ENCODE measurements around the gene GNB5.

The GNB5 gene

DNA sequence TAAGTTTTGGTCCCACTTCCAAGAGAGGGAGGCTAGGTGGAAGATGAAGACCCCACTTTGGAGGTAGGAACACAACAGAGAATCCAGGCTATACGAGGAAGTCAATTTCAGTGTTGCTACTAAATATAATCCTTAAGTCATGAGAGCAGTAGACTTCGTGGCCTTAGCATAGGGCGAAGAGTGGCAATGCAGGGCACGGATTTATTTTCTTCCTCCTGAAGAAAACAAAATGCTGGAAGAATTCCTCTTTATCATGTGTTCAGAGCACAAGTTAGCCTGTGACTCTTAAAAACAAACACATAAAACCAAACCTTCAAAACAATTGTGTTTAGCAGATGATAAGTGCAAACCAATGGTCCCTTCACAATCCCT is 98.0 kb downstream of the GNB5 start:
- no peak for TF ChIP-seq EZH2phosphoT487 (IDR thresholded peaks at IDR 0.05; ENCODE audit: borderline replicate concordance, low read length)
- TF ChIP-seq CTCF (IDR thresholded peaks at IDR 0.05; ENCODE audit: low read depth, low read length, poor library complexity, severe bottlenecking), result no peak
- no peak overlapping the region for H3K27ac ChIP-seq (ENCODE audit: low read depth, low read length)
- no peak overlapping the region for H3K4me3 ChIP-seq (ENCODE audit: low read length)

GRCh38 chr15:52090193-52090592 is 101.0 kb downstream of the GNB5 start:
- no peak for TF ChIP-seq CTCF (IDR thresholded peaks at IDR 0.05; ENCODE audit: low read depth, low read length, poor library complexity, severe bottlenecking)
- TF ChIP-seq EZH2phosphoT487 (IDR thresholded peaks at IDR 0.05; ENCODE audit: borderline replicate concordance, low read length), result no peak
- peaks cover 15% of the 10 kb centered on the region for H3K9me3 ChIP-seq (ENCODE audit: control insufficient read depth, insufficient read depth, low read length)
- H3K79me2 ChIP-seq (ENCODE audit: control insufficient read depth, low read length), result no peaks in the 10 kb centered on the region
- H3K27ac ChIP-seq (ENCODE audit: low read depth, low read length), result no peak overlapping the region
- no peaks in the 10 kb centered on the region for H3K36me3 ChIP-seq (ENCODE audit: control insufficient read depth, low read length)
- H4K20me1 ChIP-seq (ENCODE audit: control insufficient read depth, insufficient read depth, low read depth, low read length), result no peaks in the 10 kb centered on the region
- H3K9me2 ChIP-seq (replicated peaks; ENCODE audit: control insufficient read depth, low read length), result no peaks in the 10 kb centered on the region
- no peak overlapping the region for H3K4me2 ChIP-seq (ENCODE audit: low read length)
- no peak overlapping the region for H3K4me3 ChIP-seq (ENCODE audit: low read length)
- H3K4me1 ChIP-seq (ENCODE audit: control insufficient read depth, low read length), result no peaks in the 10 kb centered on the region
- no peaks in the 10 kb centered on the region for H3F3A ChIP-seq (ENCODE audit: control insufficient read depth, insufficient read depth)
- H3K27me3 ChIP-seq (ENCODE audit: control insufficient read depth, low read length), result peaks cover 5% of the 10 kb centered on the region; the same call in 1 of the 2 replicates

More for the DNA sequence above, 98.0 kb downstream of the GNB5 start:
- H3K36me3 ChIP-seq (ENCODE audit: control insufficient read depth, low read length), result no peaks in the 10 kb centered on the region
- no peak overlapping the region for H3K4me2 ChIP-seq (ENCODE audit: low read length)
- no peaks in the 10 kb centered on the region for H3F3A ChIP-seq (ENCODE audit: control insufficient read depth, insufficient read depth)
- no peaks in the 10 kb centered on the region for H4K20me1 ChIP-seq (ENCODE audit: control insufficient read depth, insufficient read depth, low read depth, low read length)
- peaks cover 10% of the 10 kb centered on the region; the same call in 1 of the 2 replicates for H3K27me3 ChIP-seq (ENCODE audit: control insufficient read depth, low read length)
- H3K79me2 ChIP-seq (ENCODE audit: control insufficient read depth, low read length), result no peaks in the 10 kb centered on the region
- no peaks in the 10 kb centered on the region for H3K9me2 ChIP-seq (replicated peaks; ENCODE audit: control insufficient read depth, low read length)
- peaks cover 8% of the 10 kb centered on the region for H3K9me3 ChIP-seq (ENCODE audit: control insufficient read depth, insufficient read depth, low read length)
- no peaks in the 10 kb centered on the region for H3K4me1 ChIP-seq (ENCODE audit: control insufficient read depth, low read length)

- peaks cover 15% of the 10 kb centered on the region for H3K9me3 ChIP-seq (ENCODE audit: control insufficient read depth, insufficient read depth, low read length)
- H3K27ac ChIP-seq (ENCODE audit: low read depth, low read length), result no peak overlapping the region
- no peak for TF ChIP-seq CTCF (IDR thresholded peaks at IDR 0.05; ENCODE audit: low read depth, low read length, poor library complexity, severe bottlenecking)
- TF ChIP-seq EZH2phosphoT487 (IDR thresholded peaks at IDR 0.05; ENCODE audit: borderline replicate concordance, low read length), result no peak
- no peaks in the 10 kb centered on the region for H3K4me1 ChIP-seq (ENCODE audit: control insufficient read depth, low read length)
- no peaks in the 10 kb centered on the region for H3K9me2 ChIP-seq (replicated peaks; ENCODE audit: control insufficient read depth, low read length)
- no peaks in the 10 kb centered on the region for H3K27me3 ChIP-seq (ENCODE audit: control insufficient read depth, low read length)
- no peaks in the 10 kb centered on the region for H3K36me3 ChIP-seq (ENCODE audit: control insufficient read depth, low read length)
- no peaks in the 10 kb centered on the region for H3F3A ChIP-seq (ENCODE audit: control insufficient read depth, insufficient read depth)
- H3K4me2 ChIP-seq (ENCODE audit: low read length), result no peak overlapping the region
- no peak overlapping the region for H3K4me3 ChIP-seq (ENCODE audit: low read length)
- H3K79me2 ChIP-seq (ENCODE audit: control insufficient read depth, low read length), result no peaks in the 10 kb centered on the region
- H4K20me1 ChIP-seq (ENCODE audit: control insufficient read depth, insufficient read depth, low read depth, low read length), result no peaks in the 10 kb centered on the region
These were observed 105.0 kb downstream of the GNB5 start for GRCh38 chr15:52086011-52086786.
